NCI-H748 (cell line): ENCODE measurements around the gene NAP1L5.

Experiments
- DNase-seq: peaks from one replicate; lab custom pipeline; 2025; ENCODE audit not compliant: unreplicated experiment; lab: John Stamatoyannopoulos, UW

NAP1L5 gene, protein sequence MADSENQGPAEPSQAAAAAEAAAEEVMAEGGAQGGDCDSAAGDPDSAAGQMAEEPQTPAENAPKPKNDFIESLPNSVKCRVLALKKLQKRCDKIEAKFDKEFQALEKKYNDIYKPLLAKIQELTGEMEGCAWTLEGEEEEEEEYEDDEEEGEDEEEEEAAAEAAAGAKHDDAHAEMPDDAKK

DNA sequence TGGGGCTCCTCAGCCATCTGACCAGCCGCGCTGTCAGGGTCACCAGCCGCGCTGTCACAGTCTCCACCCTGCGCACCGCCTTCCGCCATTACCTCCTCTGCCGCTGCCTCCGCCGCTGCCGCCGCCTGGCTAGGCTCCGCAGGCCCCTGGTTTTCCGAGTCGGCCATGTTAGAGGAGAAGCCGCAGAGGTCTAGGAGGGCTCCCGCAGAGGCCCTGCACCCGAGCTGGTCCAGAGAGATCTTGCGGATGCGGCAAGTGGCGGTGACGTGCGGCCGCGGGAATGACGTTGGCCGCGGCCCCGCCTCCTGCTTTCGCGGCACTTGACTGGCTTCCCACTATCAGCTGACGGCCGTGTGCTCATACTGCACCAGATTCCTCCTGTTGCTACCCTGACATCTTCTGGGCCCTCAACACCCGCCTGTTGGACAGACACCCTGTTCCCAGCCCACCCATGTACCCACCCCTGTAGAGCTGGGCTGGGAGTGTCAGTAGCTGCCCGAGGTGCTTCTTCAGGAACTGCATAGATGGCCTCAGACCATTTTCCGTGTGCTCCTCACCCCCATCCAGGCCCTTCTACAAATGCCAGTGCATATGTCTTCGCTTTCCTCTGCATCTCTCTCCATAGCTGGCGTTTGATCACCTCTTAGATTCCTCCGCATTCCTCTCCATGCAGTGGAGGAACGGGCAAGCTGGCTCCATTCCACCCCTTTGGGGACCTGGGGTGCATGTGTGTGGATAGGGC lies at the start of gene NAP1L5:
Gene NAP1L5 (minus strand): TSS at position 242 of the 742 bp plus-strand sequence. CDS start 75 bp downstream, at position 167.
- DNase-seq, result peak; percentile 60

DNA sequence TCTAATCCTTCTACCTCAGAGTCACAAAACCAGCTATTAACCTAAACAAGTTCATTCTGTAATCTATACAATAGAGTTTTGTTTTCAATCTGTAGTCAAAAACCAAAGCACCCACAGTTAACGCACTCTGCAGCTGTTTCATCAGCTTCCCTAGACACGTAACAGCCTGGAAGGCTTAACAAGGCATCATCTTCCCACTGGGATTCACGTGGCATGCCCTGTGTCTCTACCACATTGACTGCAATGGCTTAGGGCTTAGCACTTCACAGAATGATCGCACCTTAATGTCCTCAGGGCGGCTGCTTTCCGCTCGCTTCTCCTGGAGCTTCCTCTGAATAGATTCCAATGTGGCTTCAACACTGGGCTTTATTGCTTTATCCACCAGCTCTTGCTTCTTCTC lies 49.7 kb upstream of the NAP1L5 start:
- DNase-seq, result no peak

DNA sequence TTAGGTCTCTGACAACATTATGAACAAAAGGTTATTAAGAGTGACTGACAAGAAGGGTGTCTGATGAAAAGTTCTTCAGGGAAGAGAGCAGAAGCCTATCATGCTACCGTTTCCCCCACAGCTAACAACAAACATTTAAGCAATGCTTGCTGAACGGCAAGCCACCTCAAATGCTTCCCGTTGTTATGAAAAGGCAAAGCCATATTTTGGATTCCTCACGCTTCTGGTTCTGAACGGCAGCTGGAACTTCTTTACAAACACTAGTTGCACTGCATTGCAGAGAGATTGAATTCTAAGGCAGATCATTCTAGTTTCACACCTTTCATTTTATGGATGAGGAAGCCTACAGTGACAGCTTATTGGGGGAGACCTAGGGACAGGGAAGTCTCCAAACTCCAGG lies 48.6 kb upstream of the NAP1L5 start:
- DNase-seq, result no peak

DNA sequence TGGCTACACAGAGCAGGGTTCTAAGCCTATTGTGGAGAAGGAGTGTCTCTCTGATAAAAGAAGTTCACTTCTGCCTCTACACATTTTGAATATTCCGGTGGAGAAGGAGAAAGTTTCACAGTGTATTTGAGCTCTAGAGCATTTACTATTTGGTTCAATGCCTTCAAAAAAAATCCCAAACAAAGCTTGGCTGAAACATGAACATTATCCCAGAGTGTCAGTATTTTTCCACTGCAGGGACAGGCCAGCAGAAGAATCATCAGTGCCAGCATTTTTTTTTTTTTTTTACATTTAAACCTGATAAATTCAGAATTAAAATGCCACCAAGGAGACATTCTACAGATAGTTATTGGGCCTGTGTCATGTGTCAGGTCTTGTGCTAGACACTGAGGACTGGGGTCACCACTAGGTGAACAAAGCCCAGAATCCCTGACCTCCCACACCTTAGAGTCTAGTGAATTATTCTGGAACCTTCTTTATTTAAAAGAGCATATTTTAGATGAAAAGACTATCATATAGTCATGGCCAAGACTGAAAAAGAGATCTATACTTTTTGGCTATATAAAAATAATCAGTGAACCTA lies 48.0 kb upstream of the NAP1L5 start:
- no peak for DNase-seq

DNA sequence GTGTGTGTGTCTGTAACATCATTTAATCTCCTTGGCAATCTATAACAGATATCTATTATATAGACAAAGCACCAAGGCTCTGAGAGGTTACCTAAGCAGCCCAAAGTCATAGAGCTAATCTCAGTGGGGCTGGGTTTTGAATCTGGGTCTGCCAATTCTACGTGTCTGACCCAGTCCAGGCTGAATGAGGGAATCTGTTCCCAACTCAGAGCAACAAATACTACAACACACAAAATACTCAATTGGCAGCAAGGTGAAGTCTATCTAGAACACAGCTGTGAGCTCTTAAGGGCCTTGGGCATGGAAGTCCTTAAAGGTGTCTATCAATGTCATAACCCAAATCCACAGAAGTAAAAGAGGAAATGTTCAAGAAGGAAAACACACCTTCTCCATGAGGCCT lies 47.5 kb upstream of the NAP1L5 start:
- no peak for DNase-seq

DNA sequence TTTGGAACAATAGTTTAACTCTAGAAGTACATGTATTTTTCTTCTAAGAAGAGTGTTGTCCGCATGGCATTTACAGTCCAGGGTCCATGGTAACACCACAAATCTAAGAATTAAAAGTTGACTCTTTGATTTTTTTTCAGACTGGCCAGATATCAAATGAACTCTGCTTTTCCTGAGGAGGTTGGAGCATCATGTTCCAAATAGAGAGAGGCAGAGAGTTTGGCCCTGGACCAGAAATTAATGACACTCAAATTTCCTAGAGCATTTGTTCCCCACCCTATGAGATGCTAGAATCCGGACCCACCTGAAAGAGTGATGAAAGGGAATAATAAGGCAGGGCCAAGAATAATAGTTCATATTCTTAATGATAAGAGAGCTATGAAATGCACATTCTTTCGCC lies 47.0 kb upstream of the NAP1L5 start:
- DNase-seq, result no peak

DNA sequence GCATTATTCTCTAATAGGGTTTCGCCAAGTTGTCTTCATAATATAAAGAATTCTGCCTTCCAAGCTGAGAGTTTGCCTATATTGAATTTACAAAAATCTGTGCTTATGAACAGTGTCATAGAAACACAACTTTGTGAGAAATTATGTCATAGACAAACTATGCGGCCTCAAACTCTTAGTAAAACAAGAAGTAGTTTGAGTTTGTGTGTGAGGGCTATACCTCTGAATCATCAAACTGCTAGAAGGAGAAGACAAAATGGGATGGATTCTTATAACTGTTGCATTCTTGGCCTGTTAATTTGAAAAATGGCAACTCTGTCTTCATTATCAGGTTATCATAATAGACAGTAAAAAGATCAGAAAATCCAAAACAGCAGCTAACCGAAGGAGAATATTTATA lies 46.1 kb upstream of the NAP1L5 start:
- DNase-seq, result no peak

DNA sequence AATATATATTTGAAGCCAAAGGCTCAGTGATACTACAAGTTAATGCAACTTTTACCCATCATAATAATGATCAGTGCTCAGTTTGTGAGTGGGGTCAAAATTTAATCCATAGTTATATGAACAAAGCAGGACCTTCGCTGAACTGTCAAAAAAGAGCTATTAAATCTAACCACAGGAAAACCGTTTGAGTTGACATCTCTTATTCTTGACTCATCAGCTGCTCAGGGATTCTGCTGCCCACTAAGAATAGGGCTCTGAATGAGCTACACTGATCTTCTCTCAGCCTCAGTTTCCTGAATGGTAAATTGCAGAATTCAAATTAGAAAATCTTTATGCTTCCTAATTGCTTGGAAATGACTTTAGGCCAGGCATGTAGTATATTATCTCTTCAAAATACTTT lies 44.9 kb upstream of the NAP1L5 start:
- no peak for DNase-seq

DNA sequence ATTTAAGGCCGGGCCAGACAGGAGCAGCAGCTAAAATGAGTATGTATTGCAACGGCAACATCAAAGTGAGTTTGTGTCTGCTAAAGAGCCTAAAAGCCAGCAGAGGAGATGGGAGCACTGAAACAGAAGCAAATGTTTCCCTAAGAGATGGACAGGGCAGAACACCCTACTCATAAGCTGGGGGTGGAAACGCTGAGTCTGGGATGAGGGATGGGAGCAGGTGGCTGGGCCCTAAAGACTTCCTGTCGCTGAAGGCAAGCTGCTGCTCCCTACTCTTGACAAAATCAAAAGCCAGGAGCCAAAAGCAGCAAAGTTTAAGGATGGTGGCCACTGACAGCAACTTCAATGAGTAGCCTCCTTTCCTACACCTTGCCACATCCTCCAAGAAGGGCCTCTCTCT lies 40.6 kb upstream of the NAP1L5 start:
- DNase-seq, result no peak

DNA sequence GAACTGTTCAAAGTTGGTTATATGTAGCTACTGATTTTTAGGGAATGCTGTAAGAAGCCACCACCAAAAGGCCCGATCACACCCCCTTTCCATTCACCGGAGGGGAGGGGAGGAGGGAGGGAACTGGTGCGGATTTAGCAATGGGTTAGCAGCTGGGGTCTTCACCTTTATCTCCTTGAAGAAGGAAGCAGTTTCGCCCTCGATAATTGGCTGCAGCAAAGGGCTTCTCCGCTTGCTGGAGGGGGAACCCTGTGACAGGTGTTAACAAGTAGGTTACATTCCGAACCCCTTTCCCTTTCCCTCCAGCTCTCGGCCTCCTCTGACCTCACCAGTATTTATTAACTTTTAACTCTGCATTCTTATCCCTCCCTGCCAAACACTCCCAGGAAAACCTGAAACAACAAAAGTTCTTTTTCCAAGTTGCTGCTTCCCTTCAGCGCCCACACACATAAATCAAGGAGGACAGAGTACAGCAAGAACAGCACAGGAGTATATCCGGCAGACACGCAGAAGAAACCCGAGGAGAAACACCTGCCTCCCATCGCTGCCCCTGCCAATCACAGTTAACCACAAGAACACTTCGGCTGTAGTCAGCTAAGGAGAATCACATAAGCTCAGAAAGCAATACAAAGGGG lies 39.8 kb upstream of the NAP1L5 start:
- DNase-seq, result no peak

DNA sequence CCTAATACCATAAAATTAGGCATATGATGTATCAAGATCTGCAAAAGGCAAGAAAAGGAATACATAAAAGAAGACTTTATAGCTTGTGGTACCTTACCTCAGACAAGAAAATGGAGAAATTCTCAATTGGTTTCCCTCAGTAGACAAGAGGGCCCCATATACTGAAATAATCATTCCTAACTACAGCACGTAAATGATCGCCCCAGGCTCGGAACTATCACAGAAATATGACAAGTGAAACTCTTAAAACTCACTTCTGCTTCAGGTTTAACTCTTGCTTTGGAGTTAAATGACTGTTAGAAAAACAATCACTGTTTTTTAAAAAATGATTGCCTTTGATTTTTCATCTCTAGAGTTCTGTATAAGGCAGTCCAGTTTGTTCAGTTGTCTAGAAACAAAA lies 38.6 kb upstream of the NAP1L5 start:
- DNase-seq, result no peak

DNA sequence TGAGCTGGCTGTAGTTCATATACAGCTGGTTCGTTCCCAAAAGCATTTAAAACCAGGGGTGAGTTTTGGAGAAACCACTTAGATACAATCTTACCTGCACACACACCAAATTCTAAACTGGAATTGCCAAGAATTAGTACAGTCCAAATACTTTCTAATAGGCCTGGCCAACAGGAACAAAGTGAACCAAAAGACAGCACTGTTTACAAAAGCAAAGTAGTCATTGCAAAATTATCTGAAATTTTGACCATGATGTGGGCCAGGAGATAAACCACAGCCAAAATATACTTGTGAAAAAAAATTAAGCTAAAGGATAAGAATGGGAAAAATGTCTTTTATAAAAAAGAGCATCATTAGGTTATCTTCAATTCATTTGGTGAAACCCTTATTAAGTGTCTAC lies 37.9 kb upstream of the NAP1L5 start:
- DNase-seq, result no peak

DNA sequence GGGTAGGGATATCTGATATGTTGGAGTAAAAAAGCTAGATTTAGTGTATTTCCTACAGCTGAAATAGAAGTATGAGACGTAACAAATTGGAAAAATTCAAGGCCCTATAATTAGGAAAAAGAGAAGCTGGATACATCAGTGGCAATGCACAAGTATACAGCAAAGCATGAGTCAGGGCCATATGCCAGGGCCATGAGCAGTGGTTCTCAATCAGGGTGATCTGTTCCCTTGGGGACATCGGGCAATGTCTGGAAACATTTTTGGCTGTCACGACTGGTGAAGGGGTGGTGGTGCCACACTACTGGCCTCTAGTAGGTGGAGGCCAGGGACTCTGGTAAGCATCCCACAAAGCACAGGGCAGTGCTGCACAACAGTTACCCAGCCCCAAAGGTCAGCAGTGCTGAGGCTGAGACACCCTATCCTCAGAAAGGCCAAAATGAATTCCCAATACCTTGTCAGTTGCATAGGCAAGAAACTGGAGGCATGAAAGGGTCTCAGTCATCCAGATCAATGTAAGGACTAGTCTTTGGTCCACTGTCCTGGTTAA lies 36.8 kb upstream of the NAP1L5 start:
- DNase-seq, result no peak

DNA sequence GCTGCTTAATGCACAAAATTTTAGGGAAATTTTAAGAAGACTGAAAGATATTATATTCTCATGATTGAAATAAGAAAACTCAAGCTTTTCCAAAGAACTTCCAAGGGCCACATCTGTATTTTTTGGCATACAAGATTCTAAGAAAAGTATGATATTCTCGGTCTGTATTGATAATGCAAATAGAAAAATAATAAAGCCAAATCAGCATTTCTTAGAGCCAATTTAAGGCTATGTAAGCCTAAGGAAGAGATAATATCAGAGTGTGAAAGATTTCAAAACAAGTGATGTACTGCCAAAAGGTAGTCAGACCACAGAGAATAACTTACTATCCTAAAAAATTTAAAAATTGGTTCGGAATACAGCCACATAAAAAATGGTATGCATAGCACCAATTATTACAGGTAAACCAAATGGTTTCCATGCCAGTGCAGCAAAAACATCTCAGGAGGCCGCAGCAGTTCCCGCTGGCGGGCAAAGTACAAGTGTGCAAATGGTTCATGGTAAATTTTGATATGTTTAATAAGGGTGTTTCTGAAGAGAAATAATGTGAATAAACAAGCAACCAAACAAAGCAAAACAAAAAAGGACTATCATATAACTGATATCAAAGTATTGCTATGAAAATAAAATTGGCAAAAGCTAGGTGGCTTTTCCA lies 35.2 kb upstream of the NAP1L5 start:
- DNase-seq, result no peak

DNA sequence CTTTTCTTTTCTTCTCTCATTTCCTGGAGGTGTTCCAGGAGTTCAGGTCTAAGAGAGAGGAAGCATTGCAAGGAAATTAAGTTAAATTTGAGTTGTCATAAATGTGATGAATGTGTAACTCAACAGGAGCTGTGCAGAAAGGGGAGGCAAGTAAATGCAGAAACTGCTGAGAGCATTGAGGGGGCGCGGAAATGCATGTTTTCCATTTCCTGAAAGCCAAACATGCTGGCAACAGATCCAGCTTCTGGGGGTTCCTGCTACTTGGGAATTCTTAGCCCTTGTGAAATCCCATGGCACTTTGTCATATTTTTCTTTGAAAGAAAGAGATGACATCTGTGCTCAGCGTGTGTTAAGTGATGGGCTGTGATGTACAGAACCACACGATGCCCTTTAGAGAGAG lies 33.8 kb upstream of the NAP1L5 start:
- no peak for DNase-seq

DNA sequence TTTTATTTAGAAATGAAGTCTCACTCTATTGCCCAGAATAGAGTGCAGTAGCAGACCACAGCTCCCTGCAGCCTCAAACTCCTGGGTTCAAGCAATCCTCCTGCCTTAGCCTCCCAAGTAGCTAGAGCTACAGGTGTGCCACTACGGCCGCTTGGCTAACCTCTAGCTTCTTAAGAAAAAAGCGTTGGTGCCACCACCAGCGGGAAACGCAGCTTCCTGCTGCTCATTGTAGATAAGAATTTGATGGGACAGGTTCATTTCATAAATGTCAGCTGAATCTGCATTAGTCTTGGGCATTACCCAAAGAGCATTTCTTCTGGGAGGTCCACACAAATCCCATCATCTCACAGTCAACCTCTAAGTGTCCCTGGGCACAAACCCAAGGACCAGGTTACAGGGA lies 33.2 kb upstream of the NAP1L5 start:
- DNase-seq, result no peak

DNA sequence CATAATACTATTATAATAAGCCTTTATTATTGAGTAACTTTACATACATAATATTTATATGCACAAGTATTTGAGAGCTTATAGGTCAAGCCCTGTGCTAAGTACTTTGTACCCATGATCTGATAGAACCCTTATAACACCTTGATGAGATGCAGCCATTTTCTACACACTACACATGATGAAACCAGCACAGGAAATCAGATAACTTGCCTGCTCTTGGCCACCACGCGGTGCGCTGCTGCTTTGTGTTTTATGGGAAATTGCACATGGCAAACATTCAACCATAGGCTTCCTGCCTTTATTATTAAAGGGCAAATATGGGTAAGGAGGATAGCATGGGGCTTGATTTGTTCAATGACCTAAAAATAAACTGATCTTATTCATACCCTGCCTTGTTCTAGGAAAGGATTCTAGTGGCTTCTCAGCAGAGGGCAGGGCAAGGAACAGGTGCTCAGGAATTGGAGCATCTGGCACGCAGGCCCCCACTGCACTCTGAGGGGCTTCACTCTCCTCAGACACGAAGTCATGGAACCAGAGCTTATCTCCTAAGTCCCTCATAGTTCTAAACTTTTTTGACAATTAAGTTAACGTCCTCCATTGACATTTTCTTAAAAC lies 31.6 kb upstream of the NAP1L5 start:
- no peak for DNase-seq

DNA sequence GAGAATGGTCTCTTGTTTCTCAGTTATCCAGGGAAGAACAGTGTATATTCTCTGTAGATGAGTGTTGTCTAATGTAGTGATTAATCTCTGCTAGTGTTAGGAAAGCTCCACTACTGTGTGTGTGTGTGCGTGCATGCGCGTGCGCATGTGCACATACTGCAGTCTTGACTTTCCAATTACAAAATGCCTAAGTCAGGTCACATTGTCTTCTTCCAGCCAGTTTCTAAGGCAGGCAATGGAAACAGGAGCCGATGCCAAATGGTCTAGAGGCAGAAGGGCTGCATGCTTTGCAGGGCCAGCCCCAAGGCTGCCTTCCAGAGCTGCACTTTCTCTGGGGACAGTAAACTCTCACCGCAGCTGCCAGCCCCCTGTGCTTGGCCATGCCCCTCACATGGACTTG lies 30.5 kb upstream of the NAP1L5 start:
- no peak for DNase-seq

DNA sequence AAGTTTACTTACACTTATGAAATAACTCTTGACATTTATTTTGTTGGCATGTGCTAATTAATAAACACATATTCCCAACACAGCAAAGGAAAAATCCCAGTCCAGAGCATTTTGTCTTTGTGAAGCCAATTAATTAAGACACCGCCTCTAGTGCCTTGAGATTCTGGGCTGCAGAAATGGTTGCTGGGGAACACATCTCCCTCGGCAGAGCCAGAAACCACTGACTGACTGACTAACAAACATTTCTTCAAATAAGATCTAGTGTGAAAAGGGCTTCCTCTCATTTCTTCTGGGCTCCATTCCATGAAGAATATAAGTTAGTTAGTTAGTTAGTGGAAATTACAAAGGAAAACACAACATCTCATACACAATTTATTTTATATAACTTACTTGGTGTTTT lies 28.4 kb upstream of the NAP1L5 start:
- DNase-seq, result no peak

DNA sequence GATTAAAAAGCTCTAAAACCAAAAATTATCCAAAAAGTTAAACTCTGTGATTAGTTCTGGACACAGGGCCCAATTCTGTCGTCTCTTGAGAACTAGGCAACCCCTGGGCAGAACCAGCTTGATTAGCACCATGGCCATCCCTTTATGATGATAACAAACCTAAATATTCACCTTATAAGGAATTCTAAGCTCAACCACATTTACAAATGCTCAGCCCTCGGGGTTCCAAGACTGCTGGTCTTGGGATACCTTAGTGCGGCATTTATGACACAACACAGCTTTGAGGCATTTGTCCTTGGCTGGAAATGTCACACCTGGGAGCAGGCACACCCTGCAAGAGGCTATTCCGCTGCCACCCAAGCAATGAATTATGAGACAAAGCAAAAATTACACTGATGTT lies 27.5 kb upstream of the NAP1L5 start:
- DNase-seq, result no peak

DNA sequence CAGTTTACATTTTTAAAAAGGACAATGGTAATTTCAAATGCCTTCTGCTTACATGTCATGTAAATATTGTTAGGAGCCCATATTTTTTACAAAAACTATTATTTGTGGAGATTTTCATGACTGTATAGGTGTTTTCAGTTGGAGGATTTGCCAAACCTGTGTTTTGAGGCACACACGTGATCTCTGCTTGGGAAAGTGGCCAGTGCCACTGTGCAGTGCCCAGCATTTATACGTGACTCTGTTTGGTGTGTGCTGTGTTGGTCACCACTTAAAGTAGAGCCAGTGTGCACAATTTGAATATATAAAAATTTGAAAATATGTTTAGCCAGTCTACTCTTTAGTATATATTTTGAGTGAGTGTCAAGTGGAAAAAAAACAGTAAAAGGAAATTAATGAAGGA lies 26.8 kb upstream of the NAP1L5 start:
- no peak for DNase-seq
